CD14-positive monocyte (primary cell): ENCODE results near the gene HSPB8. TPM values are rescaled to one million over a fixed set of nuclear protein-coding genes. Genes with fewer than 3 reads are reported as not detected.

Experiments used
- DNase-seq, 3 donors: peaks; one replicate each; pipeline ENCODE4 v3.0.0-alpha.2; 2011 to 2022
- H2AFZ ChIP-seq: 2 replicates; pipeline ENCODE4 v1.6.0; 2012; ENCODE audit warnings: mild to moderate bottlenecking, low read depth, low read length, inconsistent platforms; ENCODE audit not compliant: insufficient read depth, poor library complexity, severe bottlenecking
- H3K27ac ChIP-seq, 2 donors: 1 replicate in 1 of 2; 2 replicates in 1 of 2; pipeline ENCODE4 v1.5.1; 2012 to 2013; ENCODE audit warnings: low read length in 2 of 2, control low read depth in 1 of 2, inconsistent platforms in 1 of 2, low read depth in 1 of 2, mild to moderate bottlenecking in 1 of 2
- H3K27me3 ChIP-seq, 2 donors: one replicate each; pipeline versions ENCODE4 v1.6.0 to v1.6.1; 2011 to 2013; ENCODE audit warnings: low read length in 2 of 2; ENCODE audit not compliant: control insufficient read depth in 2 of 2, insufficient read depth in 2 of 2
- H3K36me3 ChIP-seq, 2 donors: replicated peaks in 1 of 2; 1 replicate in 1 of 2; 2 replicates in 1 of 2; pipeline versions ENCODE4 v1.5.1 to v1.6.1; 2012 to 2013; ENCODE audit warnings: low read length in 2 of 2, control low read depth in 1 of 2, inconsistent platforms in 1 of 2, mild to moderate bottlenecking in 1 of 2; ENCODE audit not compliant: insufficient read depth in 2 of 2, control insufficient read depth in 1 of 2
- H3K4me1 ChIP-seq, 2 donors: 1 replicate in 1 of 2; 2 replicates in 1 of 2; pipeline versions ENCODE4 v1.5.1 to v1.6.1; 2012 to 2013; ENCODE audit warnings: low read length in 2 of 2, control low read depth in 1 of 2, inconsistent platforms in 1 of 2, mild to moderate bottlenecking in 1 of 2, moderate library complexity in 1 of 2; ENCODE audit not compliant: insufficient read depth in 2 of 2, control insufficient read depth in 1 of 2
- H3K4me2 ChIP-seq: replicated peaks from 2 replicates; pipeline ENCODE3; 2012; ENCODE audit warnings: low read length, moderate library complexity, mild to moderate bottlenecking; ENCODE audit not compliant: poor library complexity, severe bottlenecking; ENCODE audit errors: extremely low read depth
- H3K4me3 ChIP-seq, 3 experiments: fragments of 200-600 bp in 1 of 3; sonication (generic) in 1 of 3; replicated peaks in 1 of 3; 1 replicate in 2 of 3; 2 replicates in 1 of 3; pipeline ENCODE4 v1.5.1; 2011 to 2013; ENCODE audit warnings: low read length in 3 of 3, mild to moderate bottlenecking in 3 of 3, control low read depth in 2 of 3, low read depth in 2 of 3, inconsistent platforms in 1 of 3, moderate library complexity in 1 of 3
- H3K79me2 ChIP-seq: 2 replicates; pipeline ENCODE4 v1.6.0; 2012; ENCODE audit warnings: mild to moderate bottlenecking, control low read depth, inconsistent platforms, low read length, moderate library complexity; ENCODE audit not compliant: insufficient read depth
- H3K9ac ChIP-seq: 2 replicates; pipeline ENCODE4 v1.6.0; 2017; ENCODE audit warnings: low read length, mild to moderate bottlenecking; ENCODE audit not compliant: insufficient read depth, poor library complexity, severe bottlenecking
- H3K9me3 ChIP-seq, 2 donors: replicated peaks in 1 of 2; 1 replicate in 1 of 2; 2 replicates in 1 of 2; pipeline versions ENCODE4 v1.5.1 to v1.6.1; 2012 to 2013; ENCODE audit warnings: low read length in 2 of 2, control low read depth in 1 of 2; ENCODE audit not compliant: control insufficient read depth in 1 of 2, insufficient read depth in 1 of 2
- H4K20me1 ChIP-seq: 2 replicates; pipeline ENCODE4 v1.6.0; 2012; ENCODE audit warnings: mild to moderate bottlenecking, low read length, control low read depth, moderate library complexity; ENCODE audit not compliant: insufficient read depth
- H3K27ac Mint-ChIP-seq, 7 donors: one replicate each; pipeline ENCODE4 v1.8.0; 2020; ENCODE audit warnings: mild to moderate bottlenecking in 7 of 7, mixed read lengths in 7 of 7, moderate library complexity in 6 of 7, inconsistent platforms in 2 of 7
- H3K27me3 Mint-ChIP-seq, 3 donors: one replicate each; pipeline ENCODE4 v1.8.0; 2021 to 2022; ENCODE audit warnings: low read depth in 3 of 3, mild to moderate bottlenecking in 3 of 3, mixed read lengths in 3 of 3, moderate library complexity in 3 of 3, inconsistent platforms in 1 of 3
- H3K36me3 Mint-ChIP-seq, 2 donors: one replicate each; pipeline ENCODE4 v1.8.0; 2020; ENCODE audit warnings: mixed read lengths in 2 of 2, inconsistent platforms in 1 of 2, mild to moderate bottlenecking in 1 of 2
- H3K4me1 Mint-ChIP-seq: one replicate; pipeline ENCODE4 v1.8.0; 2020; ENCODE audit warnings: mild to moderate bottlenecking, mixed read lengths
- H3K4me3 Mint-ChIP-seq, 2 donors: one replicate each; pipeline ENCODE4 v1.8.0; 2020; ENCODE audit warnings: mild to moderate bottlenecking in 2 of 2, mixed read lengths in 2 of 2, moderate library complexity in 1 of 2
- H3K9me3 Mint-ChIP-seq, 7 donors: one replicate each; pipeline ENCODE4 v1.8.0; 2020 to 2022; ENCODE audit warnings: mixed read lengths in 7 of 7, mild to moderate bottlenecking in 6 of 7, moderate library complexity in 6 of 7, inconsistent platforms in 2 of 7
- CTCF ChIP-seq: fragments of 200-600 bp; IDR thresholded peaks from one replicate; pipeline ENCODE4 v1.8.0; 2022; ENCODE audit warnings: antibody characterized with exemption, mild to moderate bottlenecking
- WGBS: methylation state at CpG from one replicate; pipeline ENCODE4 v1.1.5; 2013; ENCODE audit warnings: missing lambda C conversion rate; ENCODE audit not compliant: insufficient coverage; 5-methylcytosine and 5-hydroxymethylcytosine counted together
- intact Hi-C, 2 donors: fragments of 100-400 bp; cut with micrococcal nuclease; formaldehyde crosslinking; loops; one replicate each; pipeline versions ENCODE4 v1.15.0 to v1.15.1; 2023
- polyA plus RNA-seq, 3 donors: library from polyadenylated mRNA; depleted of rRNA in 1 of 3; unstranded in 2 of 3; stranded (reverse) in 1 of 3; fragments of 300-500 nt in 2 of 3; fragments of >200 nt in 1 of 3; fragmentation: Illumina TruSeq in 2 of 3; gene quantifications; 1 replicate in 2 of 3; 2 replicates in 1 of 3; pipeline ENCODE4 v1.2.3, GENCODE V29; 2012 to 2021

Gene HSPB8
- polyA plus RNA-seq, 3 donors, result not detected

DNA sequence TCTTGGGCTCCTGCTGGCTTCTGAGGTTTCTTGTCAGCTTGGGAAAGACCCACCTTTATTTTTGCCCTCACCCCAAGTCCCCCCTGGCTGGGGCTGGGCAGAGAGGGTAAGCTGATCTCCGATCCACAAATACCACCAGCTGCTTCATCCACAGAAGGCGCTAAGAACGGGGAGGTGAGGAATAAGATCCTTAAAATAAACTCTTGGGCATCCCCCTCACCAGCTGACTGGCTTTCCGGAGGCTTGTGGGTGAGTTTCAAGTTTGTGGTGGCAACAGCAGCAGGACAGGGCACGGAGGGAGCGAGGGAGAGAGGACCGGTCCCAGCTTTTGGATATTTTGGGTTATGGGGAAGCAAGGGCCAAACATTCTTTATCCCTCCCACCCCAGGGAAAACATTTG lies 20.8 kb upstream of the HSPB8 start:
- Histone ChIP-seq H3K9ac (no peak overlapping the region), H3K36me3 (no peaks in the 10 kb centered on the region), H3K9me3 (peaks cover 13 to 16% of the 10 kb centered on the region in 2 donors), H3K4me3 (no peak overlapping the region), H2AFZ (no peak overlapping the region), H3K27ac (no peak overlapping the region), H3K27me3 (peaks cover 0 to 9% of the 10 kb centered on the region in 2 donors), H4K20me1 (no peaks in the 10 kb centered on the region), H3K4me2 (no peak overlapping the region), H3K4me1 (no peaks in the 10 kb centered on the region), H3K79me2 (no peaks in the 10 kb centered on the region)
- Mint-ChIP-seq H3K27me3 (peaks cover 8 to 18% (median 12%) of the 10 kb centered on the region in 3 donors), H3K4me3 (no peak overlapping the region), H3K36me3 (peaks cover 0 to 1% of the 10 kb centered on the region in 2 donors), H3K9me3 (peaks cover 8 to 18% (median 14%) of the 10 kb centered on the region in 7 donors), H3K4me1 (peaks cover 7% of the 10 kb centered on the region), H3K27ac (no peak overlapping the region)
- intact Hi-C loops, result no loop called here
- no peak for TF ChIP-seq CTCF
- no CpG with 5 or more reads among the region's 7 CpGs for WGBS
- DNase-seq, result no peak

GRCh38 chr12:119158402-119158801 lies 20.3 kb upstream of the HSPB8 start:
- H3K4me3 ChIP-seq, result no peak overlapping the region
- no peaks in the 10 kb centered on the region for H3K79me2 ChIP-seq
- H3K9me3 ChIP-seq, result peaks cover 11 to 12% of the 10 kb centered on the region in 2 donors
- H3K4me3 Mint-ChIP-seq, result no peak overlapping the region
- H3K27me3 ChIP-seq, result peaks cover 0 to 9% of the 10 kb centered on the region in 2 donors
- peaks cover 8 to 17% (median 12%) of the 10 kb centered on the region in 3 donors for H3K27me3 Mint-ChIP-seq
- WGBS, result 94% methylated on average over 7 of the region's 7 CpGs
- H3K4me2 ChIP-seq, result no peak overlapping the region
- H3K4me1 ChIP-seq, result no peaks in the 10 kb centered on the region
- intact Hi-C loops, result no loop called here
- no peak for TF ChIP-seq CTCF
- no peak overlapping the region for H3K9ac ChIP-seq
- peaks cover 7 to 15% (median 13%) of the 10 kb centered on the region in 7 donors for H3K9me3 Mint-ChIP-seq
- no peaks in the 10 kb centered on the region for H4K20me1 ChIP-seq
- peaks cover 0 to 1% of the 10 kb centered on the region in 2 donors for H3K36me3 Mint-ChIP-seq
- no peak overlapping the region for H3K27ac ChIP-seq
- no peak overlapping the region for H3K27ac Mint-ChIP-seq
- DNase-seq, result no peak
- H3K4me1 Mint-ChIP-seq, result peaks cover 6% of the 10 kb centered on the region
- H3K36me3 ChIP-seq, result no peaks in the 10 kb centered on the region
- H2AFZ ChIP-seq, result no peak overlapping the region
